ENCODE data around the gene KLRC1. TPM values are rescaled to one million over a fixed set of nuclear protein-coding genes. Genes with fewer than 3 reads are reported as not detected.
"Not testable (repeated sequence)": the region's sequence is repeated elsewhere in the genome, so short reads cannot be mapped to it uniquely, and the experiment has no call there.

KLRC1 gene
- total and polyA plus RNA-seq, 8 donors = 0.50 to 11.3 (median 1.7) TPM; not detected in 1

GRCh38 chr12:10400829-10401228, 52.3 kb downstream of the KLRC1 start:
- no peaks in the 10 kb centered on the region for H3K36me3 ChIP-seq
- no peak for TF ChIP-seq POLR2A (IDR thresholded peaks at IDR 0.05)
- no peak overlapping the region for H3K4me3 ChIP-seq
- intact Hi-C loops (cut with DNase I; ENCODE audit: low total_unique reads) = no loop called here
- no peak overlapping the region for H3K27ac ChIP-seq
- no peaks in the 10 kb centered on the region for H3K9me3 ChIP-seq
- peaks cover 0 to 4% (median 1%) of the 10 kb centered on the region in 4 donors for H3K4me1 ChIP-seq
- DNase-seq = no peak
- no peaks in the 10 kb centered on the region for H3K27me3 ChIP-seq

- DNase-seq = no peak
- no peak for TF ChIP-seq EP300 (IDR thresholded peaks at IDR 0.05)
- no peak for TF ChIP-seq POLR2A (IDR thresholded peaks at IDR 0.05)
- TF ChIP-seq CTCF (IDR thresholded peaks at IDR 0.05) = no peak
- no peak for TF ChIP-seq POLR2AphosphoS5 (IDR thresholded peaks at IDR 0.05)
- Histone ChIP-seq H3K36me3 (no peaks in the 10 kb centered on the region), H3K27me3 (no peaks in the 10 kb centered on the region), H3K9me3 (no peaks in the 10 kb centered on the region), H3K27ac (no peak overlapping the region), H3K4me1 (peaks cover 0 to 11% (median 8%) of the 10 kb centered on the region in 4 donors), H3K4me3 (no peak overlapping the region)
- 82 to 93% (median 84%) methylated on average over 2 of the region's 2 CpGs for WGBS, 5 donors
- intact Hi-C loops (cut with DNase I; ENCODE audit: low total_unique reads) = no loop called here
Observed at GRCh38 chr12:10398168-10398567, 55.0 kb downstream of the KLRC1 start.

GRCh38 chr12:10397296-10397695, 55.9 kb downstream of the KLRC1 start:
- no peak overlapping the region for H3K4me3 ChIP-seq
- no peak for DNase-seq
- H3K36me3 ChIP-seq = no peaks in the 10 kb centered on the region
- H3K4me1 ChIP-seq = peaks cover 0 to 17% (median 10%) of the 10 kb centered on the region in 4 donors
- H3K9me3 ChIP-seq = no peaks in the 10 kb centered on the region
- no peak overlapping the region for H3K27ac ChIP-seq
- intact Hi-C loops (cut with DNase I; ENCODE audit: low total_unique reads) = no loop called here
- no peaks in the 10 kb centered on the region for H3K27me3 ChIP-seq
- 33 to 59% (median 49%) methylated on average over 2 of the region's 2 CpGs for WGBS, 5 donors
- no peak for TF ChIP-seq CTCF (IDR thresholded peaks at IDR 0.05)
- no peak for TF ChIP-seq POLR2AphosphoS5 (IDR thresholded peaks at IDR 0.05)
- TF ChIP-seq POLR2A (IDR thresholded peaks at IDR 0.05) = no peak
- no peak for TF ChIP-seq EP300 (IDR thresholded peaks at IDR 0.05)

GRCh38 chr12:10396176-10396575, 57.0 kb downstream of the KLRC1 start:
- H3K27ac ChIP-seq = peak overlapping the region in 4 of 5 donors; percentile 52 to 70 (median 68)
- WGBS, 5 donors = 82 to 90% (median 86%) methylated on average over 12 to 15 of the region's 15 CpGs
- not testable (repeated sequence) for DNase-seq

More at GRCh38 chr12:10396176-10396575, 57.0 kb downstream of the KLRC1 start:
- H3K27me3 ChIP-seq; intact Hi-C loops (cut with DNase I; ENCODE audit: low total_unique reads); H3K36me3 ChIP-seq; H3K4me3 ChIP-seq; H3K9me3 ChIP-seq: not testable (repeated sequence)
- peaks cover 0 to 22% (median 14%) of the 10 kb centered on the region in 4 donors for H3K4me1 ChIP-seq

Other genes starting within 250 kb of the KLRC1 start
- gene GABARAPL1, start 240.5 kb downstream of the KLRC1 start, total RNA-seq = 100 to 1,000 TPM in 2 of 5 donors, 10 to 100 TPM in 3; 28.4 to 116 (median 91.0) TPM
- gene GABARAPL1, start 240.5 kb downstream of the KLRC1 start, polyA plus RNA-seq = 100 to 1,000 TPM in 2 of 3 donors, 10 to 100 TPM in 1; 63.5 to 133 (median 126) TPM
- gene KLRD1, start 145.5 kb downstream of the KLRC1 start, total RNA-seq = 10 to 100 TPM in 1 of 5 donors, 1 to 10 TPM in 1, under 1 TPM in 2, not detected in 1; under 0.01 to 15.4 (median 1.4) TPM
- 1 to 10 TPM in 1 of 3 donors, under 1 TPM in 2; 0.48 to 1.5 (median 0.50) TPM for gene KLRD1, start 145.5 kb downstream of the KLRC1 start, polyA plus RNA-seq
- gene KLRK1, start 63.3 kb downstream of the KLRC1 start, total RNA-seq = 10 to 100 TPM in 2 of 5 donors, 1 to 10 TPM in 1, not detected in 2; 2.0 to 17.4 (median 12.9) TPM
- 1 to 10 TPM in 2 of 3 donors, under 1 TPM in 1; 0.50 to 2.4 (median 2.0) TPM for gene KLRK1, start 63.3 kb downstream of the KLRC1 start, polyA plus RNA-seq
- 1 to 10 TPM in 1 of 5 donors, not detected in 4; 1.3 TPM for gene KLRC4, start 43.6 kb downstream of the KLRC1 start, total RNA-seq
- under 1 TPM in 1 of 3 donors, not detected in 2; 0.13 TPM for gene KLRC4, start 43.6 kb downstream of the KLRC1 start, polyA plus RNA-seq
- 1 to 10 TPM in 2 of 5 donors, not detected in 3; 1.3 TPM for gene KLRC3, start 32.8 kb downstream of the KLRC1 start, total RNA-seq
- under 1 TPM in 1 of 3 donors, not detected in 2; 0.43 TPM for gene KLRC3, start 32.8 kb downstream of the KLRC1 start, polyA plus RNA-seq
- gene KLRC2, start 17.4 kb downstream of the KLRC1 start, total RNA-seq = 10 to 100 TPM in 1 of 5 donors, 1 to 10 TPM in 1, not detected in 3; 1.8 to 10.4 TPM
- 1 to 10 TPM in 1 of 3 donors, under 1 TPM in 1, not detected in 1; 0.10 to 2.1 TPM for gene KLRC2, start 17.4 kb downstream of the KLRC1 start, polyA plus RNA-seq
- gene EIF2S3B, start 52.5 kb upstream of the KLRC1 start, total RNA-seq = 1 to 10 TPM in 1 of 5 donors, under 1 TPM in 1, not detected in 3; 0.92 to 3.2 TPM
- gene EIF2S3B, start 52.5 kb upstream of the KLRC1 start, polyA plus RNA-seq = 1 to 10 TPM in 1 of 3 donors, under 1 TPM in 2; 0.28 to 1.7 (median 0.92) TPM
- 10 to 100 TPM in 2 of 5 donors, 1 to 10 TPM in 2, under 1 TPM in 1; 0.58 to 33.2 (median 7.2) TPM for gene MAGOHB, start 160.2 kb upstream of the KLRC1 start, total RNA-seq
- gene MAGOHB, start 160.2 kb upstream of the KLRC1 start, polyA plus RNA-seq = 10 to 100 TPM; 24.0 to 26.7 (median 25.1) TPM
- gene STYK1, start 220.7 kb upstream of the KLRC1 start, total RNA-seq = 10 to 100 TPM in 3 of 5 donors, 1 to 10 TPM in 2; 2.3 to 23.7 (median 12.0) TPM
- 1 to 10 TPM; 2.5 to 4.4 (median 4.3) TPM for gene STYK1, start 220.7 kb upstream of the KLRC1 start, polyA plus RNA-seq

Measured in stomach (tissue), 9 donors.